Hepatocyte (in vitro differentiated cells): Measurements from ENCODE around the gene PADI3. TPM values are rescaled to one million over a fixed set of nuclear protein-coding genes. Genes with fewer than 3 reads are reported as not detected.

Source experiments
- DNase-seq: peaks from one replicate; pipeline ENCODE4 v3.0.0-alpha.2; 2016; ENCODE audit warnings: low spot score
- H2AFZ ChIP-seq: fragments of 200-600 bp; sonication (generic); 2 replicates; pipeline ENCODE4 v1.6.0; 2016; ENCODE audit warnings: antibody characterized with exemption, mild to moderate bottlenecking
- H3K27ac ChIP-seq: fragments of 200-600 bp; sonication (generic); 2 replicates; pipeline ENCODE4 v1.5.1; 2016; ENCODE audit warnings: mild to moderate bottlenecking
- H3K27me3 ChIP-seq: fragments of 200-600 bp; sonication (generic); 2 replicates; pipeline ENCODE4 v1.6.1; 2016
- H3K36me3 ChIP-seq: fragments of 200-600 bp; sonication (generic); replicated peaks from 2 replicates; pipeline ENCODE4 v1.5.1; 2016; ENCODE audit warnings: low read depth; ENCODE audit not compliant: insufficient read depth
- H3K4me1 ChIP-seq: fragments of 200-600 bp; sonication (generic); 2 replicates; pipeline ENCODE4 v1.5.1; 2016; ENCODE audit warnings: mild to moderate bottlenecking, moderate library complexity; ENCODE audit not compliant: insufficient read depth
- H3K4me2 ChIP-seq: fragments of 200-600 bp; sonication (generic); 2 replicates; pipeline ENCODE4 v1.6.0; 2016
- H3K4me3 ChIP-seq: fragments of 200-600 bp; sonication (generic); 2 replicates; pipeline ENCODE4 v1.5.1; 2016; ENCODE audit warnings: mild to moderate bottlenecking
- H3K79me2 ChIP-seq: fragments of 200-600 bp; sonication (generic); 2 replicates; pipeline ENCODE4 v1.6.0; 2017; ENCODE audit warnings: mild to moderate bottlenecking
- H3K9me2 ChIP-seq: fragments of 200-600 bp; sonication (generic); replicated peaks from 2 replicates; pipeline ENCODE4 v1.6.0; 2017; ENCODE audit warnings: mild to moderate bottlenecking; ENCODE audit not compliant: insufficient read depth
- H3K9me3 ChIP-seq: fragments of 200-600 bp; sonication (generic); 2 replicates; pipeline ENCODE4 v1.5.1; 2016; ENCODE audit warnings: low read depth, mild to moderate bottlenecking
- H4K20me1 ChIP-seq: fragments of 200-600 bp; sonication (generic); 2 replicates; pipeline ENCODE4 v1.6.0; 2016; ENCODE audit warnings: mild to moderate bottlenecking; ENCODE audit not compliant: insufficient read depth, poor library complexity, severe bottlenecking
- CTCF ChIP-seq: fragments of 200-600 bp; sonication (generic); IDR thresholded peaks from 2 replicates; pipeline ENCODE4 v1.5.1; 2016; ENCODE audit warnings: antibody characterized with exemption, mild to moderate bottlenecking; ENCODE audit not compliant: poor library complexity
- EZH2 ChIP-seq: fragments of 200-600 bp; sonication (generic); IDR thresholded peaks from 2 replicates; pipeline ENCODE4 v1.6.1; 2016; ENCODE audit warnings: antibody characterized with exemption, mild to moderate bottlenecking, borderline replicate concordance
- EZH2phosphoT487 ChIP-seq: fragments of 200-600 bp; sonication (generic); IDR thresholded peaks from one replicate; pipeline ENCODE4 v1.6.1; 2018; ENCODE audit warnings: antibody characterized with exemption, mild to moderate bottlenecking, low read depth, moderate library complexity; ENCODE audit not compliant: unreplicated experiment, severe bottlenecking
- WGBS: methylation state at CpG from one replicate; pipeline ENCODE4 v1.1.6; 2016; ENCODE audit warnings: low lambda C conversion rate; ENCODE audit errors: missing lambda C conversion rate; 5-methylcytosine and 5-hydroxymethylcytosine counted together
- polyA plus RNA-seq: library from polyadenylated mRNA; unstranded; fragments of >200 nt; fragmentation: Nextera tagmentation; extraction: Ambion mirVana; gene quantifications from 2 replicates; pipeline ENCODE4 v1.2.1, GENCODE V29; 2016
- total RNA-seq: library from RNA; depleted of rRNA; stranded (reverse); fragments of >200 nt; gene quantifications from 2 replicates; pipeline ENCODE4 v1.2.3, GENCODE V29; 2014

Gene PADI3
- total and polyA plus RNA-seq, 2 experiments from 2014 or later = not detected

DNA sequence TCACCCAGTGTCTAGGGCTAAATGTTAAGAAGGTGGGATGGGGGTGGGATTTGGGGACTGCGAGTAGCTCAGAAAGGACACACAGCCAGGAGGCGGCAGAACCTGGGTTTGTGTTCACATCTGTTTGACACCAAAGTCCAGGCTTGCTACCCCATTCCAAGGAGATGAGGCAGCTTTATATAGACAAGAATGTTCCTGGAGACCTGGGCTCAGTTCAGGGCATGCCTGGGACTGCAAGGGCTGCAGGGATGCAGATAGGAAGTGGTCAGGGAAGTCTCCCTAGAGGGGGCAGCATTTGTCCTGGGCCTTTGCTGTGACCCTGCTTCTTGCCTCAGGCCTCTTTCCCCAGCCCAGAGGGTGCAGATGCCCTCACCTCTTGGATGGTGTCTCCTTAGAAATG is 16.3 kb downstream of the PADI3 start:
- Histone ChIP-seq H3K9me2 (no peaks in the 10 kb centered on the region), H3K27ac (no peak overlapping the region), H3K9me3 (no peaks in the 10 kb centered on the region), H3K4me3 (no peak overlapping the region), H3K36me3 (no peaks in the 10 kb centered on the region), H3K4me2 (no peak overlapping the region), H2AFZ (no peak overlapping the region), H3K27me3 (no peaks in the 10 kb centered on the region), H3K4me1 (no peaks in the 10 kb centered on the region), H3K79me2 (no peaks in the 10 kb centered on the region), H4K20me1 (no peaks in the 10 kb centered on the region)
- TF ChIP-seq EZH2 (no peak), CTCF (no peak), EZH2phosphoT487 (no peak)
- 71% methylated on average over 2 of the region's 2 CpGs for WGBS
- DNase-seq = peak; percentile 26

DNA sequence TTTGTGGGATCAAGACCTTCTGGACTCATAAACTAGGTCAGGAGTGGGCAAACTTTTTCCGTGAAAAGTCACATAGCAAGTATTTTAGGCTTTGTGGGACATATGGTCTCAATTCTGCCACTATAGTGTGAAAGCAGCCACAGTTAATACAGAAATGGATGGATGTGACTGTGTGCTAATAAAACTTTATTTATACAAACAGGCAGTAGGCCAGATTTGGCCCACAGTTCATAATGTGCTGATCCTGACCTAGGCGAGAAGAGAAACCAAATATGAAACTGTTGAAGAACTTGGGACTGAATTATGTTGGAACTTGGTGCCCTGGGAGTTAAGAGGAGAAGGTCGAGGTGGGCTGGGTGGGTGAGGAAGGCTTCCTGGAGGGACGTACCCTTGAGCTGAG is 17.1 kb downstream of the PADI3 start:
- Histone ChIP-seq H2AFZ (no peak overlapping the region), H3K36me3 (no peaks in the 10 kb centered on the region), H3K4me2 (no peak overlapping the region), H3K4me3 (no peak overlapping the region), H4K20me1 (no peaks in the 10 kb centered on the region), H3K27ac (no peak overlapping the region), H3K27me3 (no peaks in the 10 kb centered on the region), H3K79me2 (no peaks in the 10 kb centered on the region), H3K9me3 (no peaks in the 10 kb centered on the region), H3K4me1 (no peaks in the 10 kb centered on the region), H3K9me2 (no peaks in the 10 kb centered on the region)
- TF ChIP-seq EZH2phosphoT487 = no peak
- TF ChIP-seq CTCF = no peak
- no peak for TF ChIP-seq EZH2
- 94% methylated on average over 4 of the region's 4 CpGs for WGBS
- no peak for DNase-seq

DNA sequence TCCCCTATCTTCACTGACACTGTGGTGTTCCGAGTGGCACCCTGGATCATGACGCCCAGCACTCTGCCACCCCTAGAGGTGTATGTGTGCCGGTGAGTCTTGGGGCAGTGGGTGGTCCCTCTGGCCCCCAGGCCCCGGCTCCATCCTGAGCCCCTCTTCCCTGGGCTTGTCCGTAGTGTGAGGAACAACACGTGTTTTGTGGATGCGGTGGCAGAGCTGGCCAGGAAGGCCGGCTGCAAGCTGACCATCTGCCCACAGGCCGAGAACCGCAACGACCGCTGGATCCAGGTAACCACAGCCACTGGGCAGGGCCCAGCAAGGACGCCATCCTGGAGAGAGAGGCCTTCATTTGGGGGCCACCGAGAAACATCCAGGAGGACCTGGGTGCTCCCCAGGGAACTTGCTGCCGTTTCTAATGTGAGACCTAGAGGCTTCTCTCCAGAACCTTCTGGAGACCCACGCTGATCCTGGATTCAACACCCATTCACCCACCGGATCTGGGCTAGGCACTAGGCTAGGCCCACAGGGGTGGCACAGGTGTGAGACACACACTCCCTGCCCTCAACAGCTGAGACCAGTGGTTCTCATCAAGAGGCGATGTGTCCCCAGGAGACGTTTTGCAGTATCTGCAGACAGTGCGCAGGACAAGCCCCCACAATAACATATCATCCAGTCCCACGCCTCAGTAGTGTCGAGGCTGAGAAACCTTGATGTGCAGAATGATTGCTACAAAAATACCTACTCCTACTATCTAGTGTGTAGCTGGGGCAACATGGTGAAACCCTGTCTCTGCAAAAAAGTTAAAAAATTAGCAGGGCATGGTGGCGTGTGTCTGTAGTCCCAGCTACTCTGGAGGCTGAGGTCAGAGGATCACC is 22.2 kb downstream of the PADI3 start:
- TF ChIP-seq CTCF = no peak
- TF ChIP-seq EZH2 = no peak
- no peak for TF ChIP-seq EZH2phosphoT487
- Histone ChIP-seq H3K9me2 (no peaks in the 10 kb centered on the region), H4K20me1 (no peaks in the 10 kb centered on the region), H3K4me3 (no peak overlapping the region), H3K4me2 (no peak overlapping the region), H2AFZ (no peak overlapping the region), H3K4me1 (no peaks in the 10 kb centered on the region), H3K79me2 (no peaks in the 10 kb centered on the region), H3K27ac (no peak overlapping the region), H3K36me3 (no peaks in the 10 kb centered on the region), H3K27me3 (no peaks in the 10 kb centered on the region), H3K9me3 (no peaks in the 10 kb centered on the region)
- DNase-seq = no peak
- WGBS = 93% methylated on average over 23 of the region's 23 CpGs
